Neural progenitor cell (in vitro differentiated cells): Measurements from ENCODE around the gene UPF2. TPM values are rescaled to one million over a fixed set of nuclear protein-coding genes. Genes with fewer than 3 reads are reported as not detected.

ENCODE experiments used
- DNase-seq: peaks from one replicate; pipeline ENCODE4 v3.0.0-alpha.2; 2016; ENCODE audit warnings: low spot score
- H2AFZ ChIP-seq: fragments of 200-600 bp; sonication (generic); replicated peaks from 2 replicates; pipeline ENCODE4 v1.6.1; 2016; ENCODE audit warnings: antibody characterized with exemption
- H3F3A ChIP-seq: fragments of 200-600 bp; sonication (generic); 2 replicates; pipeline ENCODE4 v1.6.1; 2016; ENCODE audit warnings: antibody characterized with exemption, low read depth
- H3K27ac ChIP-seq: fragments of 200-600 bp; sonication (generic); 2 replicates; pipeline ENCODE4 v1.5.1; 2016; ENCODE audit warnings: mild to moderate bottlenecking
- H3K27me3 ChIP-seq: fragments of 200-600 bp; sonication (generic); 2 replicates; pipeline ENCODE4 v1.6.1; 2016; ENCODE audit warnings: mild to moderate bottlenecking, moderate library complexity
- H3K36me3 ChIP-seq: fragments of 200-600 bp; sonication (generic); 2 replicates; pipeline ENCODE4 v1.5.1; 2016
- H3K4me1 ChIP-seq: fragments of 200-600 bp; sonication (generic); 2 replicates; pipeline ENCODE4 v1.6.1; 2016; ENCODE audit warnings: mixed run types
- H3K4me2 ChIP-seq: fragments of 200-600 bp; sonication (generic); 2 replicates; pipeline ENCODE4 v1.6.1; 2016
- H3K4me3 ChIP-seq: fragments of 200-600 bp; sonication (generic); 2 replicates; pipeline ENCODE4 v1.5.1; 2016
- H3K79me2 ChIP-seq: fragments of 200-600 bp; sonication (generic); 2 replicates; pipeline ENCODE4 v1.6.1; 2016; ENCODE audit warnings: low read depth
- H3K9ac ChIP-seq: fragments of 200-600 bp; sonication (generic); 2 replicates; pipeline ENCODE4 v1.6.1; 2016
- H3K9me3 ChIP-seq: fragments of 200-600 bp; sonication (generic); 2 replicates; pipeline ENCODE4 v1.5.1; 2016; ENCODE audit warnings: low read depth
- H4K20me1 ChIP-seq: fragments of 200-600 bp; sonication (generic); 2 replicates; pipeline ENCODE4 v1.6.1; 2016; ENCODE audit warnings: low read depth
- H3K27ac Mint-ChIP-seq: 3 replicates; pipeline ENCODE4 v1.8.0; 2021; ENCODE audit warnings: mixed read lengths
- H3K27me3 Mint-ChIP-seq: 2 replicates; pipeline ENCODE4 v1.8.0; 2022; ENCODE audit warnings: low read depth, mild to moderate bottlenecking, inconsistent platforms, moderate library complexity, mixed read lengths; ENCODE audit not compliant: insufficient read depth
- H3K36me3 Mint-ChIP-seq: 3 replicates; pipeline ENCODE4 v1.8.0; 2021; ENCODE audit warnings: mixed read lengths
- H3K4me1 Mint-ChIP-seq: 3 replicates; pipeline ENCODE4 v1.8.0; 2021; ENCODE audit warnings: mixed read lengths
- H3K4me3 Mint-ChIP-seq: 3 replicates; pipeline ENCODE4 v1.8.0; 2021; ENCODE audit warnings: mild to moderate bottlenecking, moderate library complexity, mixed read lengths
- H3K9me3 Mint-ChIP-seq: 3 replicates; pipeline ENCODE4 v1.8.0; 2020; ENCODE audit warnings: mixed read lengths
- CTCF ChIP-seq: fragments of 200-600 bp; sonication (generic); IDR thresholded peaks from 2 replicates; pipeline ENCODE4 v1.5.1; 2017; ENCODE audit warnings: antibody characterized with exemption, mild to moderate bottlenecking
- EZH2 ChIP-seq: fragments of 200-600 bp; sonication (generic); IDR thresholded peaks from 2 replicates; pipeline ENCODE4 v1.6.1; 2017; ENCODE audit warnings: antibody characterized with exemption, mild to moderate bottlenecking, moderate library complexity
- EZH2phosphoT487 ChIP-seq: fragments of 200-600 bp; sonication (generic); IDR thresholded peaks from 2 replicates; pipeline ENCODE4 v1.6.1; 2017; ENCODE audit warnings: antibody characterized with exemption
- total RNA-seq: library from RNA; depleted of rRNA; stranded (reverse); fragments of >200 nt; gene quantifications from 2 replicates; pipeline ENCODE4 v1.2.3, GENCODE V29; 2015; ENCODE audit warnings: low replicate concordance

UPF2 gene
- total RNA-seq, 1 donor from 2014 or later: 33.2 TPM

- Mint-ChIP-seq H3K27ac (no peak overlapping the region), H3K9me3 (no peaks in the 10 kb centered on the region), H3K4me3 (no peak overlapping the region), H3K36me3 (peaks cover 27% of the 10 kb centered on the region), H3K27me3 (peaks cover 6% of the 10 kb centered on the region), H3K4me1 (no peaks in the 10 kb centered on the region)
- Histone ChIP-seq H3K4me1 (peaks cover 6% of the 10 kb centered on the region), H3K4me2 (no peak overlapping the region), H3K79me2 (no peaks in the 10 kb centered on the region), H4K20me1 (no peaks in the 10 kb centered on the region), H3K36me3 (peaks cover 9% of the 10 kb centered on the region), H3K9ac (no peak overlapping the region), H2AFZ (no peak overlapping the region), H3K9me3 (no peaks in the 10 kb centered on the region), H3K27ac (no peak overlapping the region), H3K4me3 (no peak overlapping the region), H3K27me3 (no peaks in the 10 kb centered on the region), H3F3A (peaks cover 4% of the 10 kb centered on the region)
- no peak for DNase-seq
- TF ChIP-seq CTCF (no peak), EZH2 (no peak), EZH2phosphoT487 (no peak)
These were observed 123.3 kb downstream of the UPF2 start for GRCh38 chr10:11919271-11919670.

DNA sequence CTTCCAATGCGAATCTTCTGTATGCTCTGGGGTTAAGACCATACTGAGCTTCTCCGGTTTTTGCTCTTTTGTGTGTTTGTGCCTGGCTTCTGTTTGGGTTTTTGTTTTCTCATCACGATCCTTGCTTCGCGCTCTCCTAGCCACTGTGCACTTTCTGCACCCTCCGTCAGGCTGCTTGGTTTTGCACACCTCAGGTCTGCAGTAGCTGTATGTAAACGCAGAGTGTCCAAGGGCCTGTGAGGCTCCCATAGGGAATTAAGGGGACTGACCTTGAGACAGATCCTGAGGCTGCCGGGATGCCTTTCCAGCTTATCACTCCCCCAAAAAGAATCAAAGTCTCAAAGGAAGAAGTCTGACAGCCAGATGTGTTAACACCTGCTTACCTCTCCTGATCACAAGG lies 124.2 kb downstream of the UPF2 start:
- no peak overlapping the region for H3K27ac ChIP-seq

GRCh38 chr10:11913079-11913641 lies 129.4 kb downstream of the UPF2 start:
- no peak overlapping the region for H3K4me3 Mint-ChIP-seq

More for the DNA sequence above, 124.2 kb downstream of the UPF2 start:
- Mint-ChIP-seq H3K4me1 (peaks cover 2% of the 10 kb centered on the region), H3K4me3 (no peak overlapping the region), H3K27ac (no peak overlapping the region), H3K36me3 (peaks cover 27% of the 10 kb centered on the region), H3K27me3 (peaks cover 6% of the 10 kb centered on the region), H3K9me3 (no peaks in the 10 kb centered on the region)
- Histone ChIP-seq H3K4me1 (peaks cover 11% of the 10 kb centered on the region), H3F3A (peaks cover 9% of the 10 kb centered on the region), H3K4me2 (no peak overlapping the region), H4K20me1 (no peaks in the 10 kb centered on the region), H3K4me3 (no peak overlapping the region), H3K79me2 (no peaks in the 10 kb centered on the region), H2AFZ (no peak overlapping the region), H3K36me3 (peaks cover 9% of the 10 kb centered on the region), H3K9ac (no peak overlapping the region), H3K9me3 (no peaks in the 10 kb centered on the region), H3K27me3 (no peaks in the 10 kb centered on the region)
- no peak for DNase-seq
- TF ChIP-seq EZH2 (no peak), EZH2phosphoT487 (no peak), CTCF (no peak)

More at GRCh38 chr10:11913079-11913641, 129.4 kb downstream of the UPF2 start:
- Mint-ChIP-seq H3K9me3 (no peaks in the 10 kb centered on the region), H3K36me3 (no peaks in the 10 kb centered on the region), H3K4me1 (peaks cover 11% of the 10 kb centered on the region), H3K27ac (peak overlapping the region; percentile 75), H3K27me3 (peaks cover 8% of the 10 kb centered on the region)
- peaks cover 13% of the 10 kb centered on the region for H3K4me1 ChIP-seq
- peak overlapping the region; percentile 17 for H3K27ac ChIP-seq
- DNase-seq: peak; percentile 70
- H4K20me1 ChIP-seq: no peaks in the 10 kb centered on the region
- no peak overlapping the region for H3K9ac ChIP-seq
- H3K4me2 ChIP-seq: peak overlapping the region; percentile 59
- H3K4me3 ChIP-seq: no peak overlapping the region
- no peaks in the 10 kb centered on the region for H3K27me3 ChIP-seq
- H3K36me3 ChIP-seq: no peaks in the 10 kb centered on the region
- no peak for TF ChIP-seq EZH2
- TF ChIP-seq CTCF: peak; percentile 16
- no peak for TF ChIP-seq EZH2phosphoT487
- H3K9me3 ChIP-seq: no peaks in the 10 kb centered on the region
- H3K79me2 ChIP-seq: no peaks in the 10 kb centered on the region
- peaks cover 14% of the 10 kb centered on the region for H3F3A ChIP-seq
- H2AFZ ChIP-seq: peak overlapping the region; percentile 99
